HepG2 (cell line): Measurements from ENCODE around the gene GRIP1. TPM values are rescaled to one million over a fixed set of nuclear protein-coding genes. Genes with fewer than 3 reads are reported as not detected.
A peak's percentile ranks its signal among the peaks of the same experiment; 100 is the strongest.

Experiments
- CHD4 ChIP-seq: fragments of 200-600 bp; sonication (generic); IDR thresholded peaks from 2 replicates; pipeline ENCODE4 v1.7.0; 2017; ENCODE audit warnings: mild to moderate bottlenecking, low read length, borderline replicate concordance
- EP300 ChIP-seq, 3 experiments: sonication (generic) in 1 of 3; formaldehyde crosslinking in 1 of 3; IDR thresholded peaks; 2 replicates each; pipeline versions ENCODE4 v1.5.1 to v1.6.1; 2011 to 2020; ENCODE audit warnings: low read depth in 2 of 3, low read length in 2 of 3, borderline replicate concordance in 1 of 3, improper control_type of control experiment in 1 of 3, mild to moderate bottlenecking in 1 of 3, missing genetic modification reagents in 1 of 3, moderate library complexity in 1 of 3
- FOXO4 ChIP-seq: sonication (generic); formaldehyde crosslinking; conservative IDR thresholded peaks from 2 replicates; pipeline ENCODE4 v1.8.1; 2023; ENCODE audit warnings: missing genetic modification reagents
- HOXA7 ChIP-seq: sonication (generic); formaldehyde crosslinking; IDR thresholded peaks from 2 replicates; pipeline ENCODE4 v1.8.1; 2022; ENCODE audit warnings: mild to moderate bottlenecking, missing genetic modification reagents, moderate library complexity
- NAIF1 ChIP-seq: sonication (generic); formaldehyde crosslinking; IDR thresholded peaks from 2 replicates; pipeline ENCODE4 v1.5.0; 2020; ENCODE audit warnings: mild to moderate bottlenecking, missing genetic modification reagents, borderline replicate concordance
- TMF1 ChIP-seq: sonication (generic); formaldehyde crosslinking; IDR thresholded peaks from 2 replicates; pipeline ENCODE4 v1.8.1; 2022; ENCODE audit warnings: low read depth, missing genetic modification reagents
- ZBTB8A ChIP-seq: sonication (generic); formaldehyde crosslinking; IDR thresholded peaks from 2 replicates; pipeline ENCODE4 v1.4.0; 2020; ENCODE audit warnings: mild to moderate bottlenecking, low read depth, missing genetic modification reagents, borderline replicate concordance
- ZFP36L2 ChIP-seq: sonication (generic); formaldehyde crosslinking; IDR thresholded peaks from 2 replicates; pipeline ENCODE4 v1.4.0; 2020; ENCODE audit warnings: missing genetic modification reagents
- ZNF256 ChIP-seq: sonication (generic); formaldehyde crosslinking; conservative IDR thresholded peaks from 2 replicates; pipeline ENCODE4 v1.4.0; 2020; ENCODE audit warnings: missing genetic modification reagents
- ZNF263 ChIP-seq: sonication (generic); formaldehyde crosslinking; IDR thresholded peaks from 2 replicates; pipeline ENCODE4 v1.4.0; 2020; ENCODE audit warnings: missing genetic modification reagents
- ZNF317 ChIP-seq: sonication (generic); formaldehyde crosslinking; IDR thresholded peaks from 2 replicates; pipeline ENCODE4 v1.5.0; 2020; ENCODE audit warnings: mild to moderate bottlenecking, missing genetic modification reagents
- ZNF460 ChIP-seq: sonication (generic); formaldehyde crosslinking; IDR thresholded peaks from 2 replicates; pipeline ENCODE4 v1.5.1; 2020; ENCODE audit warnings: missing genetic modification reagents, mild to moderate bottlenecking, borderline replicate concordance
- ZNF615 ChIP-seq: sonication (generic); formaldehyde crosslinking; IDR thresholded peaks from 2 replicates; pipeline ENCODE4 v1.5.0; 2020; ENCODE audit warnings: mild to moderate bottlenecking, missing genetic modification reagents, borderline replicate concordance
- ZNF652 ChIP-seq: IDR thresholded peaks from 2 replicates; pipeline ENCODE4 v1.6.1; 2016; ENCODE audit warnings: low read depth, borderline replicate concordance
- ZNF737 ChIP-seq: sonication (generic); formaldehyde crosslinking; IDR thresholded peaks from 2 replicates; pipeline ENCODE4 v1.5.0; 2020; ENCODE audit warnings: missing genetic modification reagents, mild to moderate bottlenecking, borderline replicate concordance
- ZNF83 ChIP-seq: sonication (generic); formaldehyde crosslinking; IDR thresholded peaks from 2 replicates; pipeline ENCODE4 v1.4.0; 2020; ENCODE audit warnings: missing genetic modification reagents, mild to moderate bottlenecking, borderline replicate concordance
- ZNF839 ChIP-seq: sonication (generic); formaldehyde crosslinking; IDR thresholded peaks from 2 replicates; pipeline ENCODE4 v1.4.0; 2020; ENCODE audit warnings: missing genetic modification reagents, mild to moderate bottlenecking, borderline replicate concordance
- ZSCAN9 ChIP-seq: IDR thresholded peaks from 2 replicates; pipeline ENCODE4 v1.6.1; 2016; ENCODE audit warnings: borderline replicate concordance
- polyA plus RNA-seq, 8 experiments: library from polyadenylated mRNA; depleted of rRNA in 3 of 8; stranded (reverse) in 7 of 8; unstranded in 1 of 8; fragments of >200 nt; fragmentation: Illumina TruSeq in 4 of 8; extraction: Trizol in 4 of 8; gene quantifications; 2 replicates each; pipeline versions ENCODE4 v1.2.1 to v1.2.3, GENCODE V29; 2011 to 2016; ENCODE audit warnings: low read depth in 4 of 8, missing spikeins in 1 of 8, mixed read lengths in 1 of 8; ENCODE audit not compliant: insufficient read depth in 1 of 8
- total RNA-seq, 5 experiments: library from RNA; depleted of rRNA; stranded (reverse); fragments of >200 nt; fragmentation: Illumina TruSeq; extraction: Trizol; gene quantifications; 2 replicates each; pipeline ENCODE4 v1.2.3, GENCODE V29; 2016; ENCODE audit warnings: low read depth in 1 of 5
- TF ChIP-seq, protein P1 (sequence below): sonication (generic); formaldehyde crosslinking; IDR thresholded peaks from 2 replicates; pipeline ENCODE4 v1.4.0; 2020; ENCODE audit warnings: missing genetic modification reagents
- TF ChIP-seq, protein P2 (sequence below): sonication (generic); formaldehyde crosslinking; IDR thresholded peaks from 2 replicates; pipeline ENCODE4 v1.4.0; 2020; ENCODE audit warnings: missing genetic modification reagents
- TF ChIP-seq, protein P3 (sequence below): sonication (generic); formaldehyde crosslinking; IDR thresholded peaks from 2 replicates; pipeline ENCODE4 v1.9.0; 2021; ENCODE audit warnings: missing genetic modification reagents, mild to moderate bottlenecking, borderline replicate concordance

The GRIP1 gene
- total and polyA plus RNA-seq, 2 of the 13 experiments (the other 11 are each of a cell fraction or from before 2014, with no cell fraction given) = not detected

DNA sequence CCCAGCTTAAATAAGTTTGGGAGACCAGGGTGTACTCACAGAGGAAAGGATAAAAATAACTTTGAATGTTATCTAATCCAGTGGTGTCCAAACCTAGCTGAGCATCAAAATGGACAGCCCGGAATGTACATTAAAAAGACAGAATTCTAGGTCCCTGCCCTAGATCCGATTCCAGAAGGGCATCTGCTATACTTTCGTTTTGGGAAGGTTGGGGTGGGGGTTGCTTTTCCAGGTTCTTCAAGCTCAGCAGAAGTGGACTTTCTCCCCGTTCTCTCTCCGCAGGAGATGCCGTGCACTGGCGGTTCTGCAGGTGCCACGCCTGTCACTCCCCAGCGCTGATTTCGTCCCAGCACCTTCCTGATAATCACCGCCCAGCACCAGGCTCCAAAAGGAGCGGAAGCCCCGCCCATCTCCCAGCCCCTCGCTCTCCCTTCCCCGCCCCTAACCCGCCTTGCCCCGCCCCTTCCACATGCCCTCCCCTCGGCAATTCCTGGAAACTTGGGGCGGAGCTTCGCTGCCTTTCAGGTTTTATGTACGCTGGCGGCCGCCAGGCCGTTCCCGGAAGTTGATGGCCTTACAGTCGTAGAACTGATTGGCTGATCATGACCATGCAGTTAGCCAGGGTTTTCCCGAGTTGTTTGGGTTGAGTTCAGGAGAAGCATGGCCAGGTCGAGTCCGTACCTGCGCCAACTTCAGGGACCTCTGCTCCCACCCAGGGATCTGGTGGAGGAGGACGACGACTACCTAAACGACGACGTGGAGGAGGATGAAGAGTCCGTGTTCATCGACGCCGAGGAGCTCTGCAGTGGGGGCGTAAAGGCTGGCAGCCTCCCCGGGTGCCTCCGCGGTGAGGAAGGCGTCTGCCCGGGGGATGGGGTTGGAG is 376.7 kb downstream of the GRIP1 start, which contains the start of gene HELB (continued):
- TF ChIP-seq ZSCAN9 (CRISPR knock-in tag) = 0 out of 2 replicates have a peak, but pooled peaks have one; percentile 61
- peak; percentile 20; the same call in 1 of the 2 replicates for TF ChIP-seq ZNF83 (CRISPR knock-in tag)
- TF ChIP-seq ZNF317 (CRISPR knock-in tag) = 0 out of 2 replicates have a peak, but pooled peaks have one; percentile 20
- TF ChIP-seq ZFP36L2 = no peak
- no peak for TF ChIP-seq HOXA7
- no peak; a peak in 1 of 4 replicates for TF ChIP-seq EP300 (IDR thresholded peaks at IDR 0.05; ENCODE audit: low read depth in 2 of 2, low read length in 2 of 2)
- no peak for TF ChIP-seq EP300 (CRISPR knock-in tag; IDR thresholded peaks at IDR 0.05; ENCODE audit: borderline replicate concordance)
- no peak for TF ChIP-seq ZNF839
- no peak for TF ChIP-seq ZNF652 (CRISPR knock-in tag)
- TF ChIP-seq, protein P1, sequence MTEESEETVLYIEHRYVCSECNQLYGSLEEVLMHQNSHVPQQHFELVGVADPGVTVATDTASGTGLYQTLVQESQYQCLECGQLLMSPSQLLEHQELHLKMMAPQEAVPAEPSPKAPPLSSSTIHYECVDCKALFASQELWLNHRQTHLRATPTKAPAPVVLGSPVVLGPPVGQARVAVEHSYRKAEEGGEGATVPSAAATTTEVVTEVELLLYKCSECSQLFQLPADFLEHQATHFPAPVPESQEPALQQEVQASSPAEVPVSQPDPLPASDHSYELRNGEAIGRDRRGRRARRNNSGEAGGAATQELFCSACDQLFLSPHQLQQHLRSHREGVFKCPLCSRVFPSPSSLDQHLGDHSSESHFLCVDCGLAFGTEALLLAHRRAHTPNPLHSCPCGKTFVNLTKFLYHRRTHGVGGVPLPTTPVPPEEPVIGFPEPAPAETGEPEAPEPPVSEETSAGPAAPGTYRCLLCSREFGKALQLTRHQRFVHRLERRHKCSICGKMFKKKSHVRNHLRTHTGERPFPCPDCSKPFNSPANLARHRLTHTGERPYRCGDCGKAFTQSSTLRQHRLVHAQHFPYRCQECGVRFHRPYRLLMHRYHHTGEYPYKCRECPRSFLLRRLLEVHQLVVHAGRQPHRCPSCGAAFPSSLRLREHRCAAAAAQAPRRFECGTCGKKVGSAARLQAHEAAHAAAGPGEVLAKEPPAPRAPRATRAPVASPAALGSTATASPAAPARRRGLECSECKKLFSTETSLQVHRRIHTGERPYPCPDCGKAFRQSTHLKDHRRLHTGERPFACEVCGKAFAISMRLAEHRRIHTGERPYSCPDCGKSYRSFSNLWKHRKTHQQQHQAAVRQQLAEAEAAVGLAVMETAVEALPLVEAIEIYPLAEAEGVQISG = peak; percentile 69
- no peak for TF ChIP-seq ZNF615 (CRISPR knock-in tag)
- TF ChIP-seq CHD4 = no peak
- 0 out of 2 replicates have a peak, but pooled peaks have one; percentile 38 for TF ChIP-seq ZNF256 (CRISPR knock-in tag)
- TF ChIP-seq NAIF1 = no peak
- TF ChIP-seq, protein P2, sequence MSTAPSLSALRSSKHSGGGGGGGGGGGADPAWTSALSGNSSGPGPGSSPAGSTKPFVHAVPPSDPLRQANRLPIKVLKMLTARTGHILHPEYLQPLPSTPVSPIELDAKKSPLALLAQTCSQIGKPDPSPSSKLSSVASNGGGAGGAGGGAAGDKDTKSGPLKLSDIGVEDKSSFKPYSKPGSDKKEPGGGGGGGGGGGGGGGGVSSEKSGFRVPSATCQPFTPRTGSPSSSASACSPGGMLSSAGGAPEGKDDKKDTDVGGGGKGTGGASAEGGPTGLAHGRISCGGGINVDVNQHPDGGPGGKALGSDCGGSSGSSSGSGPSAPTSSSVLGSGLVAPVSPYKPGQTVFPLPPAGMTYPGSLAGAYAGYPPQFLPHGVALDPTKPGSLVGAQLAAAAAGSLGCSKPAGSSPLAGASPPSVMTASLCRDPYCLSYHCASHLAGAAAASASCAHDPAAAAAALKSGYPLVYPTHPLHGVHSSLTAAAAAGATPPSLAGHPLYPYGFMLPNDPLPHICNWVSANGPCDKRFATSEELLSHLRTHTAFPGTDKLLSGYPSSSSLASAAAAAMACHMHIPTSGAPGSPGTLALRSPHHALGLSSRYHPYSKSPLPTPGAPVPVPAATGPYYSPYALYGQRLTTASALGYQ (CRISPR knock-in tag) = 0 out of 2 replicates have a peak, but pooled peaks have one; percentile 28
- TF ChIP-seq ZNF263 = no peak; the same call in none of the 2 replicates
- no peak for TF ChIP-seq TMF1 (CRISPR knock-in tag)
- TF ChIP-seq ZNF460 = no peak
- TF ChIP-seq FOXO4 = no peak
- TF ChIP-seq ZNF737 (CRISPR knock-in tag) = no peak
- TF ChIP-seq ZBTB8A = no peak
- TF ChIP-seq, protein P3, sequence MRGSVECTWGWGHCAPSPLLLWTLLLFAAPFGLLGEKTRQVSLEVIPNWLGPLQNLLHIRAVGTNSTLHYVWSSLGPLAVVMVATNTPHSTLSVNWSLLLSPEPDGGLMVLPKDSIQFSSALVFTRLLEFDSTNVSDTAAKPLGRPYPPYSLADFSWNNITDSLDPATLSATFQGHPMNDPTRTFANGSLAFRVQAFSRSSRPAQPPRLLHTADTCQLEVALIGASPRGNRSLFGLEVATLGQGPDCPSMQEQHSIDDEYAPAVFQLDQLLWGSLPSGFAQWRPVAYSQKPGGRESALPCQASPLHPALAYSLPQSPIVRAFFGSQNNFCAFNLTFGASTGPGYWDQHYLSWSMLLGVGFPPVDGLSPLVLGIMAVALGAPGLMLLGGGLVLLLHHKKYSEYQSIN (CRISPR knock-in tag) = no peak
